Suppressor macrophage (primary cell): ENCODE measurements around the gene BRIX1.

ENCODE experiments used
- DNase-seq, 4 experiments: peaks; one replicate each; pipeline ENCODE4 v3.0.0-alpha.2; 2020 to 2022
- total RNA-seq, 17 experiments: gene quantifications; one replicate each; lab custom pipeline; 2026; ENCODE audit warnings: mixed read lengths in 6 of 17, inconsistent platforms in 3 of 17; lab: John Stamatoyannopoulos, UW

BRIX1 gene
- total RNA-seq, result 4.0 to 31.6 (median 15.4) reads per million in 17 experiments

- peak; percentile 96 to 98 (median 98) for DNase-seq
Observed at GRCh38 chr5:34915139-34915855, at the start of gene BRIX1, which contains the start of gene RAD1. Gene BRIX1 (plus strand): TSS chr5:34915711. CDS start chr5:34915739, 28 bp downstream. Gene RAD1 (minus strand): TSS chr5:34915504. CDS start chr5:34914892, 612 bp downstream.

- DNase-seq, result peak in 2 of 4 experiments; percentile 5 to 13
Observed at GRCh38 chr5:34866989-34867471, 48.5 kb upstream of the BRIX1 start.

GRCh38 chr5:34867660-34868059, 47.9 kb upstream of the BRIX1 start:
- DNase-seq, result no peak

- no peak for DNase-seq
Observed at GRCh38 chr5:34868791-34869190, 46.7 kb upstream of the BRIX1 start.

GRCh38 chr5:34869256-34869655, 46.3 kb upstream of the BRIX1 start:
- no peak for DNase-seq

- DNase-seq, result no peak
Observed at GRCh38 chr5:34870382-34870781, 45.1 kb upstream of the BRIX1 start.

- no peak for DNase-seq
Observed at GRCh38 chr5:34876275-34876674, 39.2 kb upstream of the BRIX1 start.

- peak in 2 of 4 experiments; percentile 36 to 40 for DNase-seq
Observed at GRCh38 chr5:34881246-34881645, 34.3 kb upstream of the BRIX1 start.

GRCh38 chr5:34886392-34887119, 29.0 kb upstream of the BRIX1 start:
- no peak for DNase-seq

GRCh38 chr5:34889394-34889793, 26.1 kb upstream of the BRIX1 start:
- no peak for DNase-seq

GRCh38 chr5:34891981-34892380, 23.5 kb upstream of the BRIX1 start:
- no peak for DNase-seq

- no peak for DNase-seq
Observed at GRCh38 chr5:34892414-34892813, 23.1 kb upstream of the BRIX1 start.

GRCh38 chr5:34894716-34895115, 20.8 kb upstream of the BRIX1 start:
- DNase-seq, result no peak

- DNase-seq, result no peak
Observed at GRCh38 chr5:34895641-34896419, 19.7 kb upstream of the BRIX1 start.

GRCh38 chr5:34897646-34898045, 17.9 kb upstream of the BRIX1 start:
- no peak for DNase-seq

GRCh38 chr5:34898258-34898895, 17.1 kb upstream of the BRIX1 start:
- peak; percentile 67 to 79 (median 76) for DNase-seq

GRCh38 chr5:34899066-34899465, 16.4 kb upstream of the BRIX1 start:
- DNase-seq, result no peak

- DNase-seq, result no peak
Observed at GRCh38 chr5:34900652-34901051, 14.9 kb upstream of the BRIX1 start.

GRCh38 chr5:34903260-34903659, 12.3 kb upstream of the BRIX1 start:
- DNase-seq, result no peak

- DNase-seq, result peak in 1 of 4 experiments; percentile 7
Observed at GRCh38 chr5:34905564-34905963, 9.9 kb upstream of the BRIX1 start.

GRCh38 chr5:34913072-34913471, 2.4 kb upstream of the BRIX1 start:
- DNase-seq, result no peak

GRCh38 chr5:34914671-34915138, 806 bp upstream of the BRIX1 start:
- DNase-seq, result peak in 3 of 4 experiments; percentile 3 to 12 (median 6)
